HepG2 (cell line): ENCODE data around the gene NFIC. TPM values are rescaled to one million over a fixed set of nuclear protein-coding genes. Genes with fewer than 3 reads are reported as not detected.

Experiments used
- FOXK1 ChIP-seq: sonication (generic); formaldehyde crosslinking; IDR thresholded peaks from 2 replicates; pipeline ENCODE4 v1.4.0; 2020; ENCODE audit warnings: low read depth, missing genetic modification reagents, borderline replicate concordance
- HCFC1 ChIP-seq: fragments of 150-350 bp; IDR thresholded peaks from 2 replicates; pipeline ENCODE4 v1.6.1; 2014; ENCODE audit warnings: low read depth, low read length
- JDP2 ChIP-seq: sonication (generic); formaldehyde crosslinking; IDR thresholded peaks from 2 replicates; pipeline ENCODE4 v1.8.1; 2022; ENCODE audit warnings: missing genetic modification reagents, borderline replicate concordance
- MTA1 ChIP-seq: sonication (generic); formaldehyde crosslinking; IDR thresholded peaks from 2 replicates; pipeline ENCODE4 v1.4.0; 2020; ENCODE audit warnings: missing genetic modification reagents, mild to moderate bottlenecking, borderline replicate concordance
- MXD4 ChIP-seq: IDR thresholded peaks from 2 replicates; pipeline ENCODE4 v1.6.1; 2016; ENCODE audit warnings: mild to moderate bottlenecking, missing biosample characterization, missing genetic modification reagents
- NFAT5 ChIP-seq: sonication (generic); formaldehyde crosslinking; IDR thresholded peaks from 2 replicates; pipeline ENCODE4 v1.4.0; 2020; ENCODE audit warnings: missing genetic modification reagents
- NR2C2 ChIP-seq: sonication (generic); formaldehyde crosslinking; IDR thresholded peaks from 2 replicates; pipeline ENCODE4 v1.4.0; 2020; ENCODE audit warnings: missing genetic modification reagents, mild to moderate bottlenecking, moderate library complexity, borderline replicate concordance
- PCBP2 ChIP-seq: fragments of 200-400 bp; formaldehyde crosslinking; optimal IDR thresholded peaks from 2 replicates; pipeline ENCODE3; 2018; ENCODE audit warnings: low read length, low read depth; ENCODE audit not compliant: poor library complexity, severe bottlenecking
- POLR2AphosphoS5 ChIP-seq: IDR thresholded peaks from 2 replicates; pipeline ENCODE4 v1.6.1; 2012; ENCODE audit warnings: low read depth, low read length
- RFXANK ChIP-seq: IDR thresholded peaks from 2 replicates; pipeline ENCODE4 v1.6.1; 2016
- TBX2 ChIP-seq: sonication (generic); formaldehyde crosslinking; IDR thresholded peaks from 2 replicates; pipeline ENCODE4 v1.5.0; 2020; ENCODE audit warnings: missing genetic modification reagents, mild to moderate bottlenecking, borderline replicate concordance
- ZNF510 ChIP-seq: sonication (generic); formaldehyde crosslinking; IDR thresholded peaks from 2 replicates; pipeline ENCODE4 v1.4.0; 2020; ENCODE audit warnings: low read depth, mild to moderate bottlenecking, missing genetic modification reagents
- ZNF543 ChIP-seq: sonication (generic); formaldehyde crosslinking; IDR thresholded peaks from 2 replicates; pipeline ENCODE4 v1.4.0; 2020; ENCODE audit warnings: mild to moderate bottlenecking, missing genetic modification reagents
- ZNF577 ChIP-seq: sonication (generic); formaldehyde crosslinking; IDR thresholded peaks from 2 replicates; pipeline ENCODE4 v1.4.0; 2020; ENCODE audit warnings: mild to moderate bottlenecking, low read depth, missing genetic modification reagents, borderline replicate concordance
- ZNF646 ChIP-seq: sonication (generic); formaldehyde crosslinking; IDR thresholded peaks from 2 replicates; pipeline ENCODE4 v1.9.0; 2021; ENCODE audit warnings: mild to moderate bottlenecking, missing genetic modification reagents
- ZNF891 ChIP-seq: sonication (generic); formaldehyde crosslinking; IDR thresholded peaks from 2 replicates; pipeline ENCODE4 v1.5.0; 2020; ENCODE audit warnings: mild to moderate bottlenecking, missing genetic modification reagents
- polyA plus RNA-seq, 8 experiments: library from polyadenylated mRNA; depleted of rRNA in 3 of 8; stranded (reverse) in 7 of 8; unstranded in 1 of 8; fragments of >200 nt; fragmentation: Illumina TruSeq in 4 of 8; extraction: Trizol in 4 of 8; gene quantifications; 2 replicates each; pipeline versions ENCODE4 v1.2.1 to v1.2.3, GENCODE V29; 2011 to 2016; ENCODE audit warnings: low read depth in 4 of 8, missing spikeins in 1 of 8, mixed read lengths in 1 of 8; ENCODE audit not compliant: insufficient read depth in 1 of 8
- total RNA-seq, 5 experiments: library from RNA; depleted of rRNA; stranded (reverse); fragments of >200 nt; fragmentation: Illumina TruSeq; extraction: Trizol; gene quantifications; 2 replicates each; pipeline ENCODE4 v1.2.3, GENCODE V29; 2016; ENCODE audit warnings: low read depth in 1 of 5
- TF ChIP-seq, protein P1 (sequence below): IDR thresholded peaks from 2 replicates; pipeline ENCODE4 v1.6.1; 2018; ENCODE audit warnings: missing genetic modification reagents, mild to moderate bottlenecking, missing compliant biosample characterization

The NFIC gene
- total and polyA plus RNA-seq, 2 of the 13 experiments (the other 11 are each of a cell fraction or from before 2014, with no cell fraction given), result 1.3 to 2.5 TPM

GRCh38 chr19:3507371-3508120, 141.2 kb downstream of the NFIC start (continued):
- no peak for TF ChIP-seq ZNF543 (CRISPR knock-in tag)
- TF ChIP-seq PCBP2, result no peak
- TF ChIP-seq MTA1 (CRISPR knock-in tag), result no peak
- TF ChIP-seq ZNF646 (CRISPR knock-in tag), result no peak
- no peak for TF ChIP-seq FOXK1 (CRISPR knock-in tag)
- TF ChIP-seq ZNF891 (CRISPR knock-in tag), result no peak
- TF ChIP-seq NFAT5 (CRISPR knock-in tag), result no peak
- TF ChIP-seq HCFC1, result no peak
- TF ChIP-seq, protein P1, sequence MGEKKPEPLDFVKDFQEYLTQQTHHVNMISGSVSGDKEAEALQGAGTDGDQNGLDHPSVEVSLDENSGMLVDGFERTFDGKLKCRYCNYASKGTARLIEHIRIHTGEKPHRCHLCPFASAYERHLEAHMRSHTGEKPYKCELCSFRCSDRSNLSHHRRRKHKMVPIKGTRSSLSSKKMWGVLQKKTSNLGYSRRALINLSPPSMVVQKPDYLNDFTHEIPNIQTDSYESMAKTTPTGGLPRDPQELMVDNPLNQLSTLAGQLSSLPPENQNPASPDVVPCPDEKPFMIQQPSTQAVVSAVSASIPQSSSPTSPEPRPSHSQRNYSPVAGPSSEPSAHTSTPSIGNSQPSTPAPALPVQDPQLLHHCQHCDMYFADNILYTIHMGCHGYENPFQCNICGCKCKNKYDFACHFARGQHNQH (CRISPR knock-in tag), result no peak
- no peak for TF ChIP-seq NR2C2
- no peak for TF ChIP-seq ZNF577 (CRISPR knock-in tag)
- no peak for TF ChIP-seq TBX2 (CRISPR knock-in tag)
- TF ChIP-seq JDP2, result no peak
- TF ChIP-seq ZNF510 (CRISPR knock-in tag), result no peak
- TF ChIP-seq MXD4 (CRISPR knock-in tag), result 0 out of 2 replicates have a peak, but pooled peaks have one; percentile 31
- no peak for TF ChIP-seq RFXANK (CRISPR knock-in tag)
- TF ChIP-seq POLR2AphosphoS5, result no peak
